HG02623 (cell line): ENCODE measurements around the gene ADAMTS17.
"Not testable (repeated sequence)": the region's sequence is repeated elsewhere in the genome, so short reads cannot be mapped to it uniquely, and the experiment has no call there.

ENCODE experiments used
- ATAC-seq: cut with Tn5 transposase; IDR thresholded peaks from one replicate; pipeline ENCODE4 v1.9.1; 2021; ENCODE audit warnings: moderate library complexity; ENCODE audit not compliant: unreplicated experiment

ADAMTS17 gene

DNA sequence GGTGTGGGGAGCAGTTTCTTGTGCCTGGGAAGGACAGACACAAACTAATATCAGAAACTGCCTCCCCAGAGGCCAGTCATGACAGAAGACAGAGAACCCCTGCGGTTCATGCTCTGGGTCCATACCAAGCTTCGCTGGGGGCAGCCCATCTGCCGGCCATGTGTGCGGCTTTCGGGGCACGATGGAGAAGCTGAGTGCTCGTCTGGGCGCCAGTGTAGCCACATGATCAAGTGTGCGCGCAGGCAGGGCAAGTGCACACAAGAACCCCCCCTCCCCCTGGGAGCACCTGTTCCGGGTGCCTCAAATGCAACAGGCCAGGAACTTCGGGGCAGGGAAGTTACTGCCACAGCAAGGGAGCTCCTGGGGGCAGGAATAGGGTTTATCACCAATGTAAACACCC is 1.8 kb downstream of the ADAMTS17 start:
- no peak for ATAC-seq

DNA sequence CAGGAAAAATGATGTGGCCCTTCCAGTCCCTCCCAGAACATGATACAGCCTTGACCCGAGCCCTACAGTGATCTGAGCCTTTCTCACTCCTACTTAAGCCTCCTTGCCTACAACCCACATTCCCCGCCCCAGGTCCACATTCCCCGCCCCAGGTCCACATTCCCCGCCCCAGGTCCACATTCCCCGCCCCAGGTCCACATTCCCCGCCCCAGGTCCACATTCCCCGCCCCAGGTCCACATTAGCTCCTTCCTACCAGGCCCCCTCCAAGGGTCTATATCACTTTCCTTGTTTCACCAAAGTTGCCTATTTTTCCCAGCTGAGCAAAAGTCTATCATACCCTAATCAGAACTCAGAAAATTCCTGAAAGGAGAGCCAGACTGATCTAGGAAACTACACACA is 2.3 kb downstream of the ADAMTS17 start:
- ATAC-seq, result not testable (repeated sequence)

DNA sequence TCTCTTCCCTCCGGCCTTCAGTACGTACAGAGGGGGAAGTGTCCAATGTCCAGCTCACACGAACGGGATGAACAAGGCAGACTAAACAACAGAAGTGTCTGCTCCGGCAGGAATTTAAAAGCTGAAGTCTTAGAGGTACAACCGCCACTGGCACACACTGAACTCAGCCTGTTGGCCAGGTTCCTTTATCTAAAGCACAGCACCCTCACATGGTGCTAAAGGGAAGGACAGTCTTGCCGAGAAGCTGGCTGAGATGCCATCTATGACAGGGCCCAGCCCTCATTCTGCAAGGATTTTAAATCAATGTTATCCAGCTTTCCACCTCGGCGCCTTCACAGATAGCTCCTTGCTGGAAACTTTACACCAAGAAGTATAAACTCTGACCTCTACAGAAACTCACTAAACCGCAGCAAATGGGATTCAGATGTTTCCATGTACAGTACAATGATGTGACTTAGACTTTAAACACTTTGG is 2.8 kb downstream of the ADAMTS17 start:
- no peak for ATAC-seq

DNA sequence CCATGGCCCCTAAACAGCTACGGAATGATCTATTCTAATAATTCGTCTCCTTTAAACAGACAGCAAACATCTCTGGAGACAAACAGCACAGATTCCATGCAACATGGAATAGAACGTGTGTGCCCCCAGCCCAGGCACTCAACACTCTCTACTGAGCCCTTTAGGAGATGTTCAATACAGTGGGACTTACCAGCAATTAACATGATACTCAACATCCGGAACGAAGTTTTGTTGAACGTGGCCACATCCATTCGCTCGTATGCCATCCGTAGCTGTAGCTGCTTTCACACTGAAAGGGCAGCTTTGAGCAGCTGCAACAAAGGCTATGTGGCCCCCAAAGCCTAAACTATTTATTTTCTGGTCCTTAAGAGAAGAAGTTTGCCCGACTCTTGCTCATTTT is 3.5 kb downstream of the ADAMTS17 start:
- ATAC-seq, result no peak

DNA sequence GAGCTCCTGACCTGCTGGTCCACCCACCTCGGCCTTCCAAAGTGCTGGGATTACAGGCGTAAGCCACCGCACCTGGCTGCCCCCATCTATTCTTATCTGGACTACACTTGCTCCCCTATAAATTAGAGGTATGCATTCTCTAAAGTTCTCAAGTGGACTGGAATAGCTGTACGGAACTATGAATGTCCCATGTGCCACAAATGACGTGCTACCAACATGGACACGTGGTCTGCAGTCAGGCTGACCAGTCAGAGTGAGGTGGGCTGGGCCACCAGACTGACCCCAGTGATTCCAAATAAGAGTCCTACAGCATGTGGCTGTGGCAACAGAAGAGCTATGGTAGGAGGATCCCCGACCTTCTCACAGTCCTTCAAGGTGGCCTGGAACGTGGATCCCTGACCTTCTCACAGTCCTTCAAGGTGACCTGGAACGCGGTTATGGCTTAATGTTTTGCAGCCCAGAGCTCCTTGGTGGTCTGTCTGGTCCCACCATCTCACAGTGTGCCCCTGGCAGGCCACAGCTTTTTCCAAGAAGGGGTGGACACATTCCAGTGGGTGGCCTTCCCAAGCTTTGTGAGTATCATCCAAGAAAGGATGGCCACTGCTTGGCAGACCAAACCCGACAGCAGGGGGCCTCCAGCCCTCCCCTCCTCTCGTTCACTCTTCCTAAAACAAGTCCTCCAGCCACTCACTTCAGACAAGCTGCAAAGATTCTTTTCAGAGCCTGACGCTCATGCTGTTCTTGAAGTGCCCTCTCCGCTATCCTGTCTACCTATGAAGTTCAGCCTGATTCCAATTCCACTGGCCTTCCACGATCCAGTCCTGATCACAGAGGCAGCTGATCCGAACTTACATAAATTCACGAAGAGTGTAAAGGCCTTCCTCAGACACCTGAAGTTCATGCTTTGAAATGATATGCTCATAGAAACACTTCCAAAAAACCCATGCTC is 4.4 kb downstream of the ADAMTS17 start:
- ATAC-seq, result no peak

DNA sequence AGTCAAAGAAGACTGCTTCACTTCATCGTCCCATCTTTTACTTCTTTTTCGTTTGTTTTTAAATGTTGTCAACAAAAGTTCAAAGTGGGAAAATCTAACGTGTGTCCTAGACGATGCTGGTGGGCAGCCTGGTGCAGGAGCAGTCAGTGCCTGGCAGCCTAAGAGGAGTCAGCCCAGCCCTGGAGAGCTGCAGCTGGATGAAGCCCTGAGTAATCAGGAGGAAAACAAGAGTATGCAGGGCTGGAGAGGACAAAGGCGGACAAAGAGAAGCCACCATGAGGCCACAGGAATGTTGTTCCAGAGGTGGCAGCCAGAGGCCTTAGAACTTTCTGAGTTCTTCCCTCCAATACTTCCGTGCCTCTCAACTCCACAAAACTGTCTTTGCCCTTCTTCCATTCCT is 5.7 kb downstream of the ADAMTS17 start:
- ATAC-seq, result no peak

DNA sequence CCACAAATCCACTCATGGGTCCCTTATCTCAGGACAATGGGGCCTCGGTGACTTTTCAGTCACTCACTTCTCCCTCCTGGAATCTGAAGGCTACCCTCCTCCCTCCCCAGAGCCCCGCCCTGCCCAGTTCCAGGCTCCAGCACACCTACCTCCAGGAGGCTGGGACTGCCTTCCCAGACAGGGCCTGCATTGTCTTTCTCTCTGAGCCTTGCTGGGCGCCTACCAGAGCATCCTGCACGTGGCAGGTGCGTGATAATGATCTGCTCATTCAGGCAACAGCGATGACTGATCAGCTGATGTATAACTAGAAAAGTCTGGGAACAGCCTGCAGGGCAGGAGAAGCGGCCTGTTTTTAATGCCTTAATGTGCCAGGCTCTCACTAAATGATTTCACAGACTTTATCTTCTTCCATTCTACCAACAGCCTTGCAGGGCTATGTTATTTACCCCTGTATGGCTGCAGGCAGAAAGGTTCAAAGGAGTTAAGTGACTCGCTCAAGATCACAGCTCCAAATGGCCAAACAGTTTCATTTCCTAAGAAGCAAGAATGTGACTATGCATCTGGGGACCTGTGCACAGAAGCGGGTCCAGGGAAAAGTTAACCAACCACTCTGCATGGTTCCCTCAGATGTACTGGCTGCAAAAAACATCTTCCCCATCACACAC is 6.3 kb downstream of the ADAMTS17 start:
- ATAC-seq, result no peak

DNA sequence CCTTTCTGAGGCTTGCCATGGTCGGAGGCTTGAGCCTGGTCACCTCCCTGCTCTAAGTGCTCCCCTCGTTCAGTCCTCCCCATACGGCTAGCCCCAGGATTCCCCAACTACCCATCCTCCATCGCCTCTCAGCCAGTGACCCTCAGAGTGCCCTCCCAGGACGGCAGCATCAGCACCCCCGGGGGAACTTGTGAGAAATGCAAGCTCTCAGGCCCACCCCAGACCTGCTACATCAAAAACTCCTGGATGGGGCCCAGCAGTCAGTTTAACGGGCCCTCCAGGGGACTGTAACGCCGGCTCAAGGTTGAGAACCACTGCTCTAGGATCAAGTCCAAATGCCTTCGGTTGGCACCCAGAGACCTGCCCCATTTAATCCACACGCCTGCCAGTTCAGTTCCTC is 6.9 kb downstream of the ADAMTS17 start:
- no peak for ATAC-seq

DNA sequence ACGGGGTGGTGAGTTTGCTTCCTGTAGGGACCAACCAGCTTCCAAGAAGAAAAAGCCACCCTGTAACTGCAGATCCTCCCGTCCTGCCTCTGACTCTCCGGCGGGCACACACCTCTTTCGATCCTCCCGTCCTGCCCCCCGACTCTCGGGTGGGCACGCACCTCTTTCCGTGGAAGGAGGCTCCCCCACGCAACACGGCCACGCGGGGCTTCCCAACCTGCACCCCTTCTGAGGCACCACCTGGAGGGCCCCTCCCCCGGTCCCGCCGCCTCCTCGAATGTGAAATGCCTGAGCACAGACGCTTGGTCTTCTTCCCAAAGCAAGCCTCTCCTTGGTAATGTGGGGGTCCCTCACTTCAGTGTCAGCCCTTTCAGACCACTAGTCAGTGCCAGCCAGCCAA is 7.3 kb downstream of the ADAMTS17 start:
- no peak for ATAC-seq

DNA sequence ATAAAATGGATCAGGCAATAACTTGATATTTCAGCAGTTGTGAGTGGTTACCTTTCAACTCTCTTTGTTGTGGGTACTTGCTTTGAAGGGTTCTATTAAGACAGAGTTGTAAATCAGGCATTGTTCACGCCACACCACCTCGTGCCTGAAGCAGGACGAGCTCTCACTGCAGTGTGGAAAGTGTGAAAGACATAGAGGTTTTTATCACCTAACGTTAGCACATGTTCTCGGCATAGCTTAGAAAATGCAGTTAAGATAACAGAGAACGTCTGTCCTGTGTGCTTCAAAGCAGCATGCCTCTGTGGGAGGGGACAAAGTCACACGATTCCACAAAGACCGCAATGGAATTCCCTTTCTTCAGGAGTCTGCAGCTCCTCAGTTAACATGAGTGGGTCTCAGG is 7.8 kb downstream of the ADAMTS17 start:
- ATAC-seq, result no peak

DNA sequence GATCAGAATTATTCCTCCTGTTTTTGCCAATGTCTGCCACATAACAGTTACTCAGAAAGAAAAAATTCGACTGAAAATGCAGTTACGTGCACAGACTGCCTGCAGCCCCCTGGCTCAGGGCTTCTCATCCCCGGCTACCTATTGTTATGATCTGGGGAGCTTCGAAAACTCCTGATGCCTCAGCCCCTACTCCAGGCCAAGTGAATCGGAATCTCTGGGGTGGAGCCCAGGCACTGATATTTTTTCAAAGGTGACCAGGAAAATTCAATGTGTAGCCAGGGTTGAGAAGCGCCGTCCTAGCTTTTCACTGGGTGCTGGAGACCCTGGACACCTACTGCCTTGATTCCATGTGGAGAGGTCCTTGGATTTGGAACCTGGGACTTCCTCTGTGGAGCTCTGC is 8.5 kb downstream of the ADAMTS17 start:
- no peak for ATAC-seq

DNA sequence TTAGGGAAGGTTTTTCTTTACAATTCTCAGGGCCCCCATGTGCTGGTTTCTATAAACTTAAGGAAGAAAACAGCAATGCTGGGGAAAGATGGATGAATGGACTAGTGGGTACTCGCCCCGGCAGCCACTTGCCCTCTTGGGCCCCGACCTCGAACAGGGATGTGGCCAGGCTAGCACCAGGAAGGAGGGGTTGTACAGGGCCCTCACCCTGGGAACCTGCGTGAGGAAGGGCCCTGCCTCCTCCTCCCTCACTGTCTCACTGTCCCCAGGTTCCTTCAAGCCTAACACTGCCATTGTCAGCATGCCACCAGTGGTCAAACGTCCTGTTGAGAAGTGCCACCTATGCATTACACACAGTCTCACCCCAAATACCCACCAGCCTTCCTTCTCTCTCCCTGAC is 9.1 kb downstream of the ADAMTS17 start:
- ATAC-seq, result no peak

DNA sequence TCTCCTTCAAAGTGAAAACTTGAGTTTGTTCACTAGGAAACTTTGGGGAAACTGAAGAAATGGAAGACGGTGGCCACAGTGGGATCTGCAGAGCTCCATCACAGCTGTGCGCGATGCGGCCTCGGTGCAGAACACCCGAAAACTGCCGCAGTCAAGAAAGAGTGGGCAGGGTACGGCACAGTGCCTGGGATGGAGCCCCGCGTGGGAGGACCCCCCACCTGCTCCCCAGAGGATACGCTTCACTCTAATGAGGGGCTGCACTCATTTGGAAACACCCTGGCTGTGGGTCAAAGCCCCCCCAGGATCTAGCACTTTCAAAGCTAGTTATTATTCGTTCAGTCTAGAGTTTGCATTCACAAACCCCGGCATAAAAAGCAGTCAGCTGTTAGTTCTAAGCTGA is 9.5 kb downstream of the ADAMTS17 start:
- ATAC-seq, result no peak

DNA sequence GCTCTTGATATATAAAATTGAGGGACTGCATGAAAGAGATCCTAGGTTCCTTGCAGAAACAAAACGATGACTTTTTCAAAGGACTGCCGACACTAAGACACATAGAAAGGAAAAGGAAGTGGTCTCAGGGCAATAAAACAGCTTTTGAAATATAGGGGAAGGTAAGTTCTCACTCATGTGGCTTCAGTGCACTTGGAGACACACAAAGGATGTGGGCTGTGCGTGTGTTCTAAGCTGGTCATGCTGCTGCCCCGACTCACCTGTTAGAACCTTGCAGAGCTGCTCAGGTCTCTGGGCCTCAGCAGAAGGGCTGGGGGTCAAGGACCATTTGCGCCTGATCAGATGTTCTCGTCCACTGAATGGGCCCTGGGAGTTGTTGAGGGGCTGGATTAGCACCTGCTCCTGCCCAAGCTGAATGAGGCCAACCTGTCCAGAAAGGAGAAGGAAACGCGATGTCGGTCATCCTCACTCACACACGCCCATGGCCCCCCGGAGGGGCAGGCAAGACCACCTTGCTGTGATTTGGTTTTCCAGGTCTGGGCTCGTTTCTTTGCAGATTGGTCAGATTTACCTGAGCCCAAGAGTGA is 11.1 kb downstream of the ADAMTS17 start:
- ATAC-seq, result no peak

DNA sequence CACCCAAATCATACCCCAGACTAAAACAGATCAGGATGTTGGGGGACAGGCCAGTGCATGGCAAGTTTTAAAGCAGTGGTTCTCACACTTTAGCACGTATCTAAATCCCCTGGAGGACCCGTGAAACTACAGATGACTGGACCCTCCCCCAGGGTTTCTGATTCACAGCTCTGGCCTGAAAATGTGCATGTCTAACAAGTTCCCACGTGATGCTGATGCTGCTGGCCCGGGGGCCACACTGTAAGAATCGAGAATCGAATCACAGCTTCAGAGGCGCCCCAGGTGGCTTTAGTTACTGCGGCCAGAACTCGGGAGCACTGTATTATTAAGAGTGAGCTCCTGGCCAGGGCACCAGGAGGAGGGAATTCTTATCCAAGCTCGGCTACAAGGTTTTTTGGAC is 11.6 kb downstream of the ADAMTS17 start:
- no peak for ATAC-seq

DNA sequence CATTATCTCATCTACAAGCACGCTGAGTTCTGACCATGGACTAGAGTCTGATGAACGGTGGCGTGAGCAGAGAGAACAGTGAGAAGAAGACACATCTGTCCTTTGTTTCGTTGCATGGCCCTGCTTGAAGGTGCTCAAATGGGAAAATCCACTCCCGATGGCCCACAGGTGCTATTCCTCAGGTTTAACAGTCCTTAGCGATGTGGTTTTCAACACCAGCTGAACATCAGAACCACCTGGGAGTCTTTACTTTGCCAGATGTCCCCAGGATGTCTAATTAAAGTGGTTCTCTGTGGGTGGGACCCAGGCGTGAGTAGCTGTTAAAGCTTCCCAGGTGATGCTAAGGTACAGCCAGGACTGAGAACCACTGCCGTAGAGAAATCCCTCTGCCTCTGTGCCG is 13.0 kb downstream of the ADAMTS17 start:
- no peak for ATAC-seq

DNA sequence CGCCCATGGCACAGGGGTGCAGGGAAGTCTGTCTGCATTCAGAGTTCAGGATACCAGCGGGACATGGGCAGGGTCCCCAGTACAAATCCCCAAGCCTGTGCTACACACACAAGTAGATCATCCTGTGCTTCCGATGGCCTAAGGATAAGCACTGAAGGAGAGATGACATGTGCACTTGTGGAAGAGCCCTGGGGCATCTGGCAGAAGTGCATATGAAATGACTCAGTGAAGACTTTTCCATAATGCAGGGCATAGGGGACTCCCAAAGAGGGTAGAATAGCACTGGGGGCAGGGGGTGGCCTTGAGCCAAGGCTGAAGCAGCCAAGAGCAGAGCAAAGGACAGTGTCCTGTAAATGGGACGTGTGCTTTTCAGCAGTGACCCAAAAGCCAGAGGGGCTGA is 22.9 kb downstream of the ADAMTS17 start:
- ATAC-seq, result no peak

DNA sequence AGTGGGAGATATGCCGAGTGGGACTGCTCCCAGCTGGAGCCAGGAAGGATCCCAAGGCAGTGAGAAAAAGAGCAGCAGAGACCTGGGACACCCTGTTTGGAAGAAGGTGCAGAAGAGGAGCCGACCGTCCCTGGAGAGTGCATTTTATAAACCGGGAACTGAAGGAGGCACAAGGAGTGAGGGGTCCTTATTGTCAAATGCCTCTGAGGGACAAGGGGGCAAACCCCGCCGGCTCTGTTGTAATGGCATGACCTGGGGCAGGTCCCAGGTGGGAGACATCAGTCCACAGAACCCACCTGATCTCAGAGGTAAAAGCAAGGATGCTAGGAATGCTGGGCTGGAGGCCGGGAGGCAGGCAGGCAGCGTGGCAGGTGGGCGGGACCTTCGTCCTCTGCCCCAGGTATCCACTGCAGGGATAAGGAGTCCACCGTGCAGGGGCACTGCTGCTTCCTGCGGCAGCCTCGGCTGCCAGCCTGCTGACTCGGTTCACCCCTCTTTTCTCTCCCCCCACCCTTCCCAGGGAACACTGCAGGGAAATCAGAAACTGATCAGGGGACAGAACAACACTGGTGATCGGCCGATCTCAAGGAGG is 26.9 kb downstream of the ADAMTS17 start:
- ATAC-seq, result no peak

DNA sequence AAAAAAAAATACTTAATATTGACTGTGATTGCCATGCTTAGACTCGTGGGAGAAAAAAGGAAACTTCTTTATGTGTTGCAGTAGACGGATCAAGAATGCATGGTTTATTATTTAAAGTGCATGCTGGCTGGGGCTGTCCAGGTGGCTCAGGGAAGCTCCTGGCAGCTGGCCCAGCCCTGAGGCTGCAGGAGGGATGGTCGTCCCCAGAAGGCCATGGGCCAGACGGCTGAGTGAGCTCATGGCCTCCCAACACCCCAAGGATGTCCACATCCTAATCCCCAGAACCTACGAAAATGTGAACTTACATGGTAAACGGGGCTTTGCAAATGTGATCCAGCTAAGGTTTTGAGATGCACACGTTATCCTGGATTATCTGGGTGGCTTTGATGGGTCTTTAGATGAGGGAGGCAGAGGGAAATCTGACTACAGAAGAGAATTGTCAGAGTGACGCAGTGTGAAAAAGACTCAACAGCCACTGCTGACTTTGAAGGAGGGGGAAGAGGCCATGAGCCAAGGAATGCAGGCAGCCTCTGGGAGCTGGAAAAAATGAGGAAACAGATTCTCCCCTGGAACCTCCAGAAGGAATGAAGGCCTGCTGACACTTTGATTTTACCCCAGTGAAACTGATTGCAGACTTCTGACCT is 29.8 kb downstream of the ADAMTS17 start:
- ATAC-seq, result no peak

DNA sequence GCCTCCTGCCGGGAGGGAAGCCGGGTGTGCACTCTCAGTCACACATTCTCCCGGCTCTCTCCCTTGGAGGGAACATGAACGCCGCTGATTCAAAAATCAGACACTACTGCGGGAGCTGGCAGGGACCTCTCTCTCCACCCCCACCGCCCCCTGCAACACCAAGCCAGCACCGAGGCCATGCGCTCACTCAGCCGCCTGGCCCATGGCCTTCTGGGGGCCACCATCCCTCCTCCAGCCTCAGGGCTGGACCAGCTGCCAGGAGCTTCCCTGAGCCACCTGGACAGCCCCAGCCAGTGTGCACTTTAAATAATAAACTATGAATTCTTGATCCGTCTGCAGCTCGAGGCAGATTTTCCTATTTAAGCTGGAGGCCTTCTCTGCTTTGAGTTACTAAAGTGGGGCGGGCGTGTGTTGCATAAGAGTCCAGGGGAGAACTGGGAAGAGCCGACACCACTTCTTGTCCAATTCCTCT is 30.6 kb downstream of the ADAMTS17 start:
- ATAC-seq, result no peak
